ENCODE data around the gene LRP1B. TPM values are rescaled to one million over a fixed set of nuclear protein-coding genes. Genes with fewer than 3 reads are reported as not detected.

The LRP1B gene
- total and polyA plus RNA-seq, 2 of the 8 experiments (the other 6 are each of a cell fraction or from before 2014, with no cell fraction given) = 0.03 TPM; not detected in 1

DNA sequence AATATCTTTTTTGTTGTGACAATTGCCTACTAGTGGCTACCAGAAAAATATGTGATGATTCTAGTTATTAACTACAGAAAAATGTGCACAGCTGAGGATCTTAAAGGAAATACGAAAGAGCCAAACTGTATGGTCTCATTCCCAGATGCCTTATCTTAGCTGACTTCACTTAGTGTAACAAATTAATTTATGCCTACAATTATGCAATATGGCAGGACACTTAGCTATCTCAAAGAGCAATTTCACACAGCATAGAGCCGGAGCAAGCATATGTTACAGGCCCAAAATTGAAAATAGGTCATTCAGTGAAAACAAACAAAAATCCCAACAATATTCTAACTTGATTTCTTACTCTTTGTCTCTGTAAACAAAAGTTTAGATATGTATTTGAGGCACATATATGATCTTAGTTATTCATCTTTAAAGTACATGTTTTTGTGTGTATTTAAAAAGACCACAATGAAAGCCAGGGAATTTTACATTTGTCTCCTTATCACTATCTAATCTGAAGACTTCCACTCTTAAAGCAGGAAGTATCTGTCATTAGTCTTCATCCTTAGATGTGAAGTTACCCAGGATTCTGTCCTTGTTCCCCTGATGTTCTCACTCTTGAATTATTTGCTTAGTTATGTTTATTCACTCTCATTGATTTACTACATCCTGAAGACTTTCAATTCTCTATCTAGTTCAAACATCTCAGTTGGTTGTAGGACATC is 1771.6 kb downstream of the LRP1B start:
- DNase-seq (ENCODE audit: low read depth in 1 of 2, low spot score in 2 of 2) = no peak
- no peak overlapping the region for H3K4me2 ChIP-seq (ENCODE audit: insufficient read depth in 1 of 2, low read depth in 2 of 2, low read length in 2 of 2)
- H4K91ac ChIP-seq (replicated peaks; ENCODE audit: insufficient read length, low read length) = no peak overlapping the region
- WGBS, 2 experiments (ENCODE audit: extremely low coverage in 1 of 2, insufficient coverage in 1 of 2, insufficient read length in 1 of 2, insufficient replicate concordance in 2 of 2, low coverage in 1 of 2, low lambda C conversion rate in 2 of 2, missing lambda C conversion rate in 1 of 2) = 100% methylated on average over 2 of the region's 2 CpGs; no CpG with 5 or more reads in 1 of the 2 experiments
- no peak overlapping the region for H3K4me3 ChIP-seq (ENCODE audit: extremely low read depth in 1 of 4, insufficient read depth in 2 of 4, low read depth in 3 of 4, low read length in 4 of 4)
- H2BK12ac ChIP-seq (ENCODE audit: low read depth, low read length) = no peak overlapping the region
- H3K27me3 ChIP-seq (replicated peaks in 1 of 4; ENCODE audit: control insufficient read depth in 3 of 4, extremely low read depth in 1 of 4, insufficient read depth in 3 of 4, low read length in 3 of 4) = peaks cover 0 to 1% (median 0%) of the 10 kb centered on the region in 4 experiments; a peak in 1 of 7 replicates
- no peak overlapping the region for H2AFZ ChIP-seq (ENCODE audit: low read length)
- H3K79me1 ChIP-seq (ENCODE audit: low read depth, low read length) = no peaks in the 10 kb centered on the region
- H3K9me3 ChIP-seq (ENCODE audit: insufficient read depth in 2 of 2, low read depth in 1 of 2, low read length in 1 of 2) = no peaks in the 10 kb centered on the region
- H2BK120ac ChIP-seq (replicated peaks; ENCODE audit: low read depth, low read length) = no peak overlapping the region
- no peak overlapping the region for H3K4ac ChIP-seq (replicated peaks; ENCODE audit: insufficient read length, low read depth, low read length)
- H3K36me3 ChIP-seq (ENCODE audit: control insufficient read depth in 2 of 4, insufficient read depth in 4 of 4, low read length in 3 of 4) = no peaks in the 10 kb centered on the region
- H4K8ac ChIP-seq (ENCODE audit: extremely low read depth, insufficient read depth, low read length) = no peak overlapping the region
- CTCF ChIA-PET (ENCODE audit: partially characterized antibody) = interaction anchor here (0.7 kb wide), 1 partner anchor 1102 kb away, joined by 3 read pairs; no protein-coding TSS in a partner anchor
- FAIRE-seq = no peak
- no peak overlapping the region for H3K23ac ChIP-seq (ENCODE audit: insufficient read length)
- H3K18ac ChIP-seq (ENCODE audit: extremely low read depth, low read length) = no peak overlapping the region
- H3K9ac ChIP-seq (replicated peaks in 1 of 4; ENCODE audit: extremely low read depth in 1 of 4, low read depth in 3 of 4, low read length in 3 of 4) = no peak overlapping the region
- H2BK5ac ChIP-seq (ENCODE audit: low read depth, low read length) = no peak overlapping the region
- H2AK5ac ChIP-seq (ENCODE audit: low read depth, low read length) = no peak overlapping the region
- no peak overlapping the region for H3K27ac ChIP-seq (ENCODE audit: low read depth, low read length)
- H2BK15ac ChIP-seq (ENCODE audit: low read length) = no peak overlapping the region
- no peak overlapping the region for H3K56ac ChIP-seq (replicated peaks; ENCODE audit: insufficient read length, low read depth, low read length)
- POLR2A ChIA-PET (ENCODE audit: partially characterized antibody) = no interaction called here
- H4K20me1 ChIP-seq (replicated peaks in 1 of 2; ENCODE audit: control insufficient read depth in 1 of 2, insufficient read depth in 2 of 2, low read length in 2 of 2) = no peaks in the 10 kb centered on the region
- H2BK20ac ChIP-seq (ENCODE audit: low read length) = no peak overlapping the region
- no peaks in the 10 kb centered on the region for H3K79me2 ChIP-seq (ENCODE audit: control insufficient read depth in 1 of 2, insufficient read depth in 2 of 2, low read length in 2 of 2)
- no peak overlapping the region for H4K5ac ChIP-seq (ENCODE audit: insufficient read length, low read depth, low read length)
- H3K23me2 ChIP-seq (ENCODE audit: low read depth, low read length) = no peaks in the 10 kb centered on the region
- no peak overlapping the region for H3K14ac ChIP-seq (ENCODE audit: insufficient read length)
- H3K4me1 ChIP-seq (replicated peaks in 1 of 4; ENCODE audit: control insufficient read depth in 3 of 4, insufficient read depth in 4 of 4, low read length in 3 of 4) = peaks cover 0 to 8% (median 0%) of the 10 kb centered on the region in 4 experiments; a peak in 1 of 7 replicates
- no peak for TF ChIP-seq NANOG (IDR thresholded peaks at IDR 0.05; ENCODE audit: insufficient read depth, low read depth, low read length, poor library complexity, severe bottlenecking)
- TF ChIP-seq SIN3A (conservative IDR thresholded peaks at IDR 0.05 in 1 of 2, IDR thresholded peaks at IDR 0.05 in 1 of 2; ENCODE audit: low read depth in 1 of 2, low read length in 2 of 2) = no peak
- no peak for TF ChIP-seq SP4 (IDR thresholded peaks at IDR 0.05; ENCODE audit: low read length)
- no peak for TF ChIP-seq RNF2 (IDR thresholded peaks at IDR 0.05; ENCODE audit: borderline replicate concordance, low read depth, low read length, missing control alignments, poor library complexity, severe bottlenecking)
- TF ChIP-seq, protein P1, sequence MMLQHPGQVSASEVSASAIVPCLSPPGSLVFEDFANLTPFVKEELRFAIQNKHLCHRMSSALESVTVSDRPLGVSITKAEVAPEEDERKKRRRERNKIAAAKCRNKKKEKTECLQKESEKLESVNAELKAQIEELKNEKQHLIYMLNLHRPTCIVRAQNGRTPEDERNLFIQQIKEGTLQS (IDR thresholded peaks at IDR 0.05; ENCODE audit: insufficient read depth, low read depth, low read length) = no peak
- no peak for TF ChIP-seq EP300 (IDR thresholded peaks at IDR 0.05; ENCODE audit: borderline replicate concordance in 1 of 2, low read depth in 2 of 2, low read length in 2 of 2)
- no peak for TF ChIP-seq POLR2A (IDR thresholded peaks at IDR 0.05; ENCODE audit: control extremely low read depth in 1 of 2, low read depth in 2 of 2, low read length in 2 of 2)
- TF ChIP-seq, protein P2, sequence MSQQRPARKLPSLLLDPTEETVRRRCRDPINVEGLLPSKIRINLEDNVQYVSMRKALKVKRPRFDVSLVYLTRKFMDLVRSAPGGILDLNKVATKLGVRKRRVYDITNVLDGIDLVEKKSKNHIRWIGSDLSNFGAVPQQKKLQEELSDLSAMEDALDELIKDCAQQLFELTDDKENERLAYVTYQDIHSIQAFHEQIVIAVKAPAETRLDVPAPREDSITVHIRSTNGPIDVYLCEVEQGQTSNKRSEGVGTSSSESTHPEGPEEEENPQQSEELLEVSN (IDR thresholded peaks at IDR 0.05) = no peak
- TF ChIP-seq PHF8 (conservative IDR thresholded peaks at IDR 0.05; ENCODE audit: low read depth, low read length) = no peak

All from H1 (cell line).